ENCODE data around the gene SIK1. TPM values are rescaled to one million over a fixed set of nuclear protein-coding genes. Genes with fewer than 3 reads are reported as not detected.
"Not testable (repeated sequence)": the region's sequence is repeated elsewhere in the genome, so short reads cannot be mapped to it uniquely, and the experiment has no call there.

The SIK1 gene
- total RNA-seq, 4 donors from 2014 or later = 3.8 to 86.6 (median 14.5) TPM

DNA sequence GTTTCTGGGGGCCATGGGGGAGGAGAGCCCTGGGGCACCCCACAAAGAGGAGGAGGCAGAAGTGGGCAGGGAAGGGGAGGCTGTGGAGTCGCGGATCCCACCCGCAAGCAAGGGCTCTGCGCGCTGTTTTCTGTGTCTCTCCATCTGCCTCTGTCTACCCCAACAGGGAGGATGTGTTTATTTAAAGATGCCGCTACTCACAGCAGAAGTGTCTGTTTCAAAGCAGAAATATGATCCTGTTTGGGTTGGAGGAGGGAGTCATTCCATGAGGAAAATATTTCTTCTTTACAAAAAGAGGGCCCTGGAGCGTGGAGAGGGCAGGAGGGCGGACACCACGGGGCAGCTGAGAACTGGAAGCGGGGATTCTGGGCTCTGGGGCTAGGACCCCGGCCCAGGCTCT is 25.8 kb downstream of the SIK1 start:
- not testable (repeated sequence) for ATAC-seq (ENCODE audit: low FRiP score); DNase-seq (ENCODE audit: low spot score)

DNA sequence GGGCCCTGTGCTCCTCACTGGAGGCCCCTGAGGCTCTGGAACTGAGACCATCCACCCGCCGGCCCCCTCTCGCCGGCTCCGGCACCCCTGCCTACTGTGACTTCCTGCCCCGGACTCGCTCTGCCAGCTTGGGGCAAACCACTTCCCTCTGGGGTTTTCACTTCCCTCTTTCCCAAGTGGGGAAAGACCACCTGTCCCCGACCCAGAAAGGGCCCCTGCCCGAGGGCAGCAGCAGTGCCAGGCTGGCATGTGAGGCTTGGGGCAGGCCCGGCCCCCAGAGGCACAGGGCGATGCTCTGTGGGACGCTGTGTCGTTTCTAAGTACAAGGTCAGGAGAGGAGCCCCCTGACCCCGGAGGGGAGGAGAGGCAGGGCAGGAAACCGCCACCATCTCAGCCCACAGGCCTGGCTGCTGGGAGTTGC is 27.3 kb downstream of the SIK1 start:
- ATAC-seq (ENCODE audit: low FRiP score); DNase-seq (ENCODE audit: low spot score): not testable (repeated sequence)

DNA sequence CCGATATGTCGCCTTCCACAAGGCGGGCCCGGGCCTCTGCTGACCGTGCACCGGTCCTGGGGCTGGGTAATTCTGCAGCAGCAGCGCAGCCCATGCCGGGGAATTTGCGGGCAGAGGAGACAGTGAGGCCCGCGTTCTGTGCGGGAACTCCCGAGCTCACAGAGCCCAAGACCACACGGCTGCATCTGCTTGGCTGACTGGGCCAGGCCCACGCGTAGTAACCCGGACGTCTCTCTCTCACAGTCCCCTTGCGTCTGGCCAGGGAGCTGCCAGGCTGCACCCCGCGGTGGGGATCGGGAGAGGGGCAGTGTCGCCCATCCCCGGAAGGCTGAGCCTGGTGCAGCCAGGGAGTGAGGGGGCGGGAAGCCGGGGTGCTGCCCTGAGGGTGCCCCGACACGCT is 27.8 kb downstream of the SIK1 start:
- not testable (repeated sequence) for DNase-seq (ENCODE audit: low spot score); ATAC-seq (ENCODE audit: low FRiP score)

GRCh38 chr21:43398533-43398932 is 28.4 kb downstream of the SIK1 start:
- DNase-seq (ENCODE audit: low spot score); ATAC-seq (ENCODE audit: low FRiP score): not testable (repeated sequence)

DNA sequence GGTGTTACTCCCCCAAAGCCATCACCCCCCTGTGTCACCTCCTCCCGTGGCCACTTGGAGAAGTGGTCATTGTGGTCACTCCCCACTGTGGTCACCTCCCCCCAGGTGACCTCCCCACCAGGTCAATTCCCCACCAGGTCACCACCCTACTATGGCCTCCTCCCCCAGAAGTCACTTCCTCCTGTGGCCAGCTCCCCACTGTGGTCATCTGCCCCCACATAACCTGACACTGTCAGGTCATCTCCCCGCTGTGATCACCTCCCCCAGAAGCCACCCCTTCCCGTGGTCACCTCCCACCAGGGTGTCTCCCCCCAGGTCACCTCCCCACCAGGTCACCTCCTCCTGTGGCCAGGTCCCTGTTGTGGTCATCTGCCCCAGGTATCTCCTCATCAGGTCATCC is 28.9 kb downstream of the SIK1 start:
- ATAC-seq (ENCODE audit: low FRiP score); DNase-seq (ENCODE audit: low spot score): not testable (repeated sequence)

GRCh38 chr21:43397439-43397808 is 29.5 kb downstream of the SIK1 start:
- DNase-seq (ENCODE audit: low spot score); ATAC-seq (ENCODE audit: low FRiP score): not testable (repeated sequence)

DNA sequence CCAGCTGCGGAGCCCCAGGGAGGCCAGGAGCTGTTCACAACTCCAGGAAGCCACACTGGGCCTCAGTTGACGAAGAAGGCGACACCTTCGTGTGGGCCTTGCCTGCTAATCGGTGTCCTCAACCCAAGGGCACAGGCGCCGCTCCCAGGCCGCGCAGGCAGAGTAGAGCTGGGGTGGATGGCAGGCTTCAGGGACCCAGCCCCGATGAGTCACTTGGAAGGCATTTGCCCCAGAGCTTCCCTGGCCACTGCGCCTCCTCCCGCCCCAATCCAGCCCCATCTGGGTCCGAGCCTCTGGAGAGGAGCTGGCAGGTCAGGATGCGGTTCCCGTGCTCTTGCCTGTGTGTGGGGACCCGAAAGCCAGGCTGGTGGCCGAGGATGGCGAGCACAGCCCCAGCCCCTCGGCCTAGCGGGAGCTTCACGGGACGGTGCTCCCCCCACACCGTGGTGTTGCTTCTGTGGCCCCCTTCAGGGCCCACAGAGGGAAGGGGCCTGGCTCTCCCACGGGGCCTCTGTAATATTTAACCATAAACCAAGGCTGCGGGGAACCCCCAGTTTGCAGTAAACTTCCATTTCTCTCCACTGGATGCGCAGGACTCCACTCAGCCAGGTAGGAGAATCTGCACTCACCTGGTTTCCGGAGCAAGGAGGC is 30.0 kb downstream of the SIK1 start:
- ATAC-seq (ENCODE audit: low FRiP score); DNase-seq (ENCODE audit: low spot score): not testable (repeated sequence)

DNA sequence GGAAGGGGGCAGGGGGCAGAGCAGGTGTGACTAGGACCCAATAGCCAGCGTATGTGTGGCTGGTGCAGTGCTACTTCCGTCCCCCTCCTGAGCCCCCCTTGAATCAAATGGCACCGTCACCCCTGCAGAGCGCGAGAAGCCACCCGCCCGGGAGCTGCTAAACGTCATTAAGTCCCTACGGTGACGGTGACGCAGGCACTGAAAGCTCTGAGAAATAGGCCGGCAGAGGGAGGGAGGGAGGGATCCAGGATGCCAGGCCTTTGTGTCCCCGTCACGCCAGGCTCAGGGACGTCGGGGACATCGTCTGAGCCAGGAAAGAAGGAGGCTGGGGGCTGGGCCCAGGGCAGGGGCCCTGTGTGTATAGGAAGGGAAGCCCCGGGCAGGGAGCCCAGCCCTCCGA is 43.6 kb downstream of the SIK1 start:
- not testable (repeated sequence) for DNase-seq (ENCODE audit: low spot score); ATAC-seq (ENCODE audit: low FRiP score)

- ATAC-seq (ENCODE audit: low FRiP score); DNase-seq (ENCODE audit: low spot score): not testable (repeated sequence)
Measured at GRCh38 chr21:43382902-43383301, 44.0 kb downstream of the SIK1 start.

DNA sequence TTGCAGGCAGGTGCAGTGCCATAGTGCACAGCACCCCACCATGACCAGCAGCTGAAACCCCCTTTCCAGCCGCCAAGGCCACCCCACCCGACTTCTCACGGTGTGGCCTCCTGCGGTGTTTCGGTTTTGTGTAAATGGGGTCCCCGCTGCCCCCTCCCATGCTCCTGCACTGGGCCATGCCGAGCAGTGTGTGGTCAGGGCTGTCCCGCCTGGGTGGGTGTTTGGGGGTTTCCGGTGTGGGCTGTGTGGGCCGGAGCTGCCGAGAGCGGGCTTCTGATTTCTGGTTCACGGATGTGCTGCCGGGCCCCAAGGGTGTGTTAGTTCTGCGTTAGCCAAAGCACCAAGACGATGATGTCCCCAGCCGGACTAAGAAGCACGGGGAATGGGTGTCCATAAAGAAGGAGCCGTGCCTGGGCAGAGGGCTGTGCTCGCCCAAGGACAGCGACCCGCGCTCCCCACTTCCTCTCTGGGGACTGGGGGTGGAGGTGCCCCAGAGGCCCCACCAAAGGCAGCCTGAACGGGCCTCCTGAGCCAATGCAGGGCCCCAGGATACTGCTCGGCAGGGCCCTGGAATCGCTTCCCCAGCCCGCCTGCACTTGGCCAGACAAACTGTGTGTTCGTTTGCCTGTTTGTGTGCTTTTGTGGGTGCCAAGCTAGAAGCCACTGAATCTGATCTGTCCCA is 45.9 kb downstream of the SIK1 start:
- not testable (repeated sequence) for DNase-seq (ENCODE audit: low spot score); ATAC-seq (ENCODE audit: low FRiP score)

- DNase-seq (ENCODE audit: low spot score) = not testable (repeated sequence)
Measured at GRCh38 chr21:43380337-43380736, 46.6 kb downstream of the SIK1 start.

DNA sequence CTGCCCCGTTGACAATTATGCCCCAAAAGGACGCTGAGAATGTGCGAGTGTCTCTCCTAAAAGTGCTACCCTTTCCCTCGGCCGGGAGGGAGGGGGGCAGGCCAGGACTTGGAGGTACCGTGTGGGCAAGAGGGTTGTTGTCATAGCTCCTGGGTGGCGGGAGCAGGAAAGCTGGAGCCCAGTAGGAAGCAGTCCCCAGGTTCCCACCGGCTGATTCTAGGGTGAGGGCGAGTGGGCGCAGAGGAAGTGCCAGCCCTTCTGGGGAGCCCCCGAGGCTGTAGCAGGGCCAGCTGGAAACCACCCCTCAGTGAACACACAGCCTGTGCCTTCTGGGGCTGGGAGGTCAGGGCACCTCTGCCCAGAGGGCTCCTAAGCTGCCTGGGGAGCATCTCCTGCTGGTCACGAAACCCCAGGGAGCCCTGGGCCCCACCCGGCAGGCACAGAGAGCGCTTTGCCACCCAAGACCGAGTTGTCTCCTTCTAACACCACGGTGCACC is 47.3 kb downstream of the SIK1 start:
- not testable (repeated sequence) for DNase-seq (ENCODE audit: low spot score); ATAC-seq (ENCODE audit: low FRiP score)

More at GRCh38 chr21:43380337-43380736, 46.6 kb downstream of the SIK1 start:
- not testable (repeated sequence) for ATAC-seq (ENCODE audit: low FRiP score)

DNA sequence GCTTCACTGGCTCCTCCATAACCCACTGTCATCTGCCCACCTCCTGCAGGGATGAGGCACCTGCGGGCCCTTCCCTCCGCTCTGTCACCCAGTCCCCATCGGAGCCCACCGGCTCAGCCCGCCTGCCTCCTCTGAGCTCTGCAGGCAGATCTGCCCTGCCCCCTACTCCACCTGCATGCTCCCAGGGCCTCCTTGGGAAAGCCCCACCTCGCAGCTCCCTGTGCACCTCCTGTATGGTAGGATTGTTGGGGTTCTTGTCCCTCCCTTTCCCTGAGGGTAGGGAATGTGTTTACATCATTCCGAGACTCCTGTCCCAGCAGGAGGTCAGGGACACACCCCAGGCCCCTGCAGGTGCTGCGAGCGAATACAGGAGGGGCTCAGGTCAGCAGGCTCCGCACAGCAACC is 50.5 kb downstream of the SIK1 start:
- ATAC-seq (ENCODE audit: low FRiP score) (no peak), DNase-seq (ENCODE audit: low spot score) (no peak)
- TF ChIP-seq, protein P1, sequence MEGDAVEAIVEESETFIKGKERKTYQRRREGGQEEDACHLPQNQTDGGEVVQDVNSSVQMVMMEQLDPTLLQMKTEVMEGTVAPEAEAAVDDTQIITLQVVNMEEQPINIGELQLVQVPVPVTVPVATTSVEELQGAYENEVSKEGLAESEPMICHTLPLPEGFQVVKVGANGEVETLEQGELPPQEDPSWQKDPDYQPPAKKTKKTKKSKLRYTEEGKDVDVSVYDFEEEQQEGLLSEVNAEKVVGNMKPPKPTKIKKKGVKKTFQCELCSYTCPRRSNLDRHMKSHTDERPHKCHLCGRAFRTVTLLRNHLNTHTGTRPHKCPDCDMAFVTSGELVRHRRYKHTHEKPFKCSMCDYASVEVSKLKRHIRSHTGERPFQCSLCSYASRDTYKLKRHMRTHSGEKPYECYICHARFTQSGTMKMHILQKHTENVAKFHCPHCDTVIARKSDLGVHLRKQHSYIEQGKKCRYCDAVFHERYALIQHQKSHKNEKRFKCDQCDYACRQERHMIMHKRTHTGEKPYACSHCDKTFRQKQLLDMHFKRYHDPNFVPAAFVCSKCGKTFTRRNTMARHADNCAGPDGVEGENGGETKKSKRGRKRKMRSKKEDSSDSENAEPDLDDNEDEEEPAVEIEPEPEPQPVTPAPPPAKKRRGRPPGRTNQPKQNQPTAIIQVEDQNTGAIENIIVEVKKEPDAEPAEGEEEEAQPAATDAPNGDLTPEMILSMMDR (IDR thresholded peaks at IDR 0.05) = no peak
